BJ (cell line): Measurements from ENCODE around the gene CCDC178. TPM values are rescaled to one million over a fixed set of nuclear protein-coding genes. Genes with fewer than 3 reads are reported as not detected.
"Not testable (repeated sequence)": the region's sequence is repeated elsewhere in the genome, so short reads cannot be mapped to it uniquely, and the experiment has no call there.

ENCODE experiments used
- CTCF ChIA-PET: fragments of 350-600 bp; formaldehyde crosslinking; extraction: SDS; loops from one replicate; lab custom pipeline; 2021; ENCODE audit warnings: antibody characterized with exemption, inconsistent platforms; lab: Yijun Ruan, JAX
- POLR2A ChIA-PET: fragments of 300-600 bp; sonication (Branson Sonifier 250); formaldehyde crosslinking; extraction: SDS; loops from one replicate; lab custom pipeline; 2021; ENCODE audit warnings: antibody characterized with exemption; lab: Charles Lee
- DNase-seq: peaks from one replicate; pipeline ENCODE4 v3.0.0-alpha.2; 2011; ENCODE audit warnings: low read depth
- H3K27me3 ChIP-seq: 2 replicates; pipeline ENCODE4 v1.6.0; 2011; ENCODE audit warnings: low read length; ENCODE audit not compliant: control insufficient read depth, insufficient read depth
- H3K36me3 ChIP-seq: 2 replicates; pipeline ENCODE4 v1.5.1; 2011; ENCODE audit warnings: low read length; ENCODE audit not compliant: control insufficient read depth, insufficient read depth
- H3K4me3 ChIP-seq: 2 replicates; pipeline ENCODE4 v1.5.1; 2011; ENCODE audit warnings: low read depth, mild to moderate bottlenecking, control low read depth, low read length
- polyA plus RNA-seq: library from polyadenylated mRNA; depleted of rRNA; stranded (reverse); fragments of >200 nt; gene quantifications from 2 replicates; pipeline ENCODE4 v1.2.3, GENCODE V29; 2011
- TF ChIP-seq, protein P1 (sequence below): IDR thresholded peaks from 2 replicates; pipeline ENCODE4 v1.5.1; 2011; ENCODE audit warnings: low read depth, mild to moderate bottlenecking, control low read depth, inconsistent platforms, low read length, moderate library complexity; ENCODE audit not compliant: insufficient read depth

CCDC178 gene
- polyA plus RNA-seq, 1 experiment, result not detected

DNA sequence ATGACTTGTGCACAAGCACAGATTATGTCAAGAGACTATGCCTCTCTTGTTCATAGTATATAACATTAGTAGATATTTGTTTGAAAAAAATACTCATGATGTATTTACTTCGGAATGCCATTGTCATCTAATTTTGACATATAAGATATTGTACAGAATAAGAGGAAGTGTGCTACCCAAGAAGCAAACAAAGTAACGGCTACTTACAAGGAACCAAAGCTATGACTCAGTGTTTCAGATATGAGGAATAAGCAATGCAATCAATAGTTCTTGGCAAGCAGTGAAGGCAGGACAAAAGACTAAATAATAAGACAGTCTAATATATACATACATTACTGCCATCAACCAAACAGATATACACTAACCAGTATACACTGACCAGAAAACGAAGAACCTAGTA lies 256.3 kb downstream of the CCDC178 start:
- Histone ChIP-seq H3K36me3 (no peaks in the 10 kb centered on the region), H3K4me3 (no peak overlapping the region), H3K27me3 (no peaks in the 10 kb centered on the region)
- DNase-seq, result no peak
- TF ChIP-seq, protein P1, sequence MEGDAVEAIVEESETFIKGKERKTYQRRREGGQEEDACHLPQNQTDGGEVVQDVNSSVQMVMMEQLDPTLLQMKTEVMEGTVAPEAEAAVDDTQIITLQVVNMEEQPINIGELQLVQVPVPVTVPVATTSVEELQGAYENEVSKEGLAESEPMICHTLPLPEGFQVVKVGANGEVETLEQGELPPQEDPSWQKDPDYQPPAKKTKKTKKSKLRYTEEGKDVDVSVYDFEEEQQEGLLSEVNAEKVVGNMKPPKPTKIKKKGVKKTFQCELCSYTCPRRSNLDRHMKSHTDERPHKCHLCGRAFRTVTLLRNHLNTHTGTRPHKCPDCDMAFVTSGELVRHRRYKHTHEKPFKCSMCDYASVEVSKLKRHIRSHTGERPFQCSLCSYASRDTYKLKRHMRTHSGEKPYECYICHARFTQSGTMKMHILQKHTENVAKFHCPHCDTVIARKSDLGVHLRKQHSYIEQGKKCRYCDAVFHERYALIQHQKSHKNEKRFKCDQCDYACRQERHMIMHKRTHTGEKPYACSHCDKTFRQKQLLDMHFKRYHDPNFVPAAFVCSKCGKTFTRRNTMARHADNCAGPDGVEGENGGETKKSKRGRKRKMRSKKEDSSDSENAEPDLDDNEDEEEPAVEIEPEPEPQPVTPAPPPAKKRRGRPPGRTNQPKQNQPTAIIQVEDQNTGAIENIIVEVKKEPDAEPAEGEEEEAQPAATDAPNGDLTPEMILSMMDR, result no peak
- CTCF ChIA-PET, result no interaction called here
- POLR2A ChIA-PET, result no interaction called here

DNA sequence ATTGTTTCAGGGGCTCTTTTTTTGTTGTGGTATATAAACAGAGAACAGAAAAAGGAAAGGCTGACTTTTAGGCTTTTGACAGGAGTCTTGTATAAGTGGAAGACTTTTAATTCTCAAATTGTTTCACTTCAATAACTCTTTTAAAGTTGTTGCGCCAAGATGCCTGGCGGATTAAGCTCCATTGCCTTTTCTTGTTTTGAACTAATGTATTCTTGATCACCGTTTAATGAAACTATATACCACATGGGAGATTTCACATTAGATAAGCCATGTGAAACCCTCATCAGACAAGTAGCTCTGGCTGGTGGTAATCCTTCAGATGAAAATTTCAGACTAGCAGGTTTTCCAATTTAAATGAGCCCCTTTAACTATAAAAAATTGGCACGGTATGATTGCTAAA lies 257.4 kb downstream of the CCDC178 start:
- TF ChIP-seq, protein P1, result no peak
- no peak for DNase-seq
- ChIA-PET POLR2A (no interaction called here), CTCF (no interaction called here)
- H3K27me3 ChIP-seq, result no peaks in the 10 kb centered on the region
- no peak overlapping the region for H3K4me3 ChIP-seq
- no peaks in the 10 kb centered on the region for H3K36me3 ChIP-seq

DNA sequence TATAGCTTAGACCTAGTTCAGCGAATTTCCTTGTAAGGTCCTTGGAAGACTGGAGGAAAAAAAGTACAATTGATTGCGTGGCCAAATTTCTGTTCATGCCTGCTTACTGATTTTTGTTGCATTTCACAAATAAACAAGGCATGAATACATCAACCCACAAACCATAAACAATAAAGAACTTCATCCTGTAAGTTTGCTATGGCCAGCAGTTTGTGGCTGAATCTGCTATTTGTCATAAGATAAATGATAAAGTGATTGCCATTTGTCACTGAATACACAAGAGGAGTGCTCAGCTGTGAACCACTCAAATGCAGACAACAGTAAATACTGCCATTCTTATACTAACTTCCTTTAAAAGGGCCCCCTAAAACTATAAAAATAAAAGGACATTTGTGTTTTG lies 259.5 kb downstream of the CCDC178 start:
- ChIA-PET CTCF (no interaction called here), POLR2A (no interaction called here)
- Histone ChIP-seq H3K36me3 (no peaks in the 10 kb centered on the region), H3K4me3 (no peak overlapping the region), H3K27me3 (no peaks in the 10 kb centered on the region)
- TF ChIP-seq, protein P1, result no peak
- DNase-seq, result no peak

DNA sequence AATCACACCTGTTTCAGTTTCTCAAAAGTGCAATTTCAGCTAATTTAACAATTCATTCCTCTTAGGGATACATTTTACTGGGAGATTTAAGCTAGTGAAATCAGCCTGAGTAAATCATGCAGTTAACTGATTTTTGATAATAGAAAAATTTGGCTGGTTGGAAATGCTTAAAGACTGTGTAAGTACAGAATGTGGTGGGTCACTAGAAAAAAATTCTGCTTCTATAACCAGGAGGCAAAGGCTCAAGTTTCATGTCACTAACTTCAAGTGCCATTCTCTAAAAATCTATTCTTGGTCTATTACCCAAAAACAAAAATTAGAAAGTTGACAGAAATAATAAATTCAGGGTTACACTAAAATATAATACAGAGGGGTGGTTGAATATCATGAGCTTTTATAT lies 271.3 kb downstream of the CCDC178 start:
- ChIA-PET POLR2A (no interaction called here), CTCF (interaction anchor here (1.0 kb wide), 1 partner anchor 14 kb away, joined by 3 read pairs; no protein-coding TSS in a partner anchor)
- TF ChIP-seq, protein P1, result no peak
- DNase-seq, result no peak
- Histone ChIP-seq H3K27me3 (no peaks in the 10 kb centered on the region), H3K4me3 (no peak overlapping the region), H3K36me3 (no peaks in the 10 kb centered on the region)

DNA sequence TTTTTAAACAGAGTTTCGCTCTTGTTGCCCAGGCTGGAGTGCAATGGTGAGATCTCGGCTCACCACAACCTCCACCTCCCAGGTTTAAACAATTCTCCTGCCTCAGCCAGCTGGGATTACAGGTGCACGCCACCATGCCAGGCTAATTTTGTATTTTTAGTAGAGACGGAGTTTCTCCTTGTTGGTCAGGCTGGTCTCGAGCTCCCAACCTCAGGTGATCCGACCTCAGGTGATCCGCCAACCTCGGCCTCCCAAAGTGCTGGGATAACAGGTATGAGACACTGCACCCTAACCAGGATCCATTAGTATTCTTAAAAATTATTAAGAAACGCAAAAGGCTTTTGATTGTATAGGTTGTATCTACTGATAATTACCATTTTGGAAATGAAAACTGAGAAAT lies 276.4 kb downstream of the CCDC178 start:
- H3K27me3 ChIP-seq, H3K36me3 ChIP-seq, DNase-seq, CTCF ChIA-PET, H3K4me3 ChIP-seq, POLR2A ChIA-PET: not testable (repeated sequence)

DNA sequence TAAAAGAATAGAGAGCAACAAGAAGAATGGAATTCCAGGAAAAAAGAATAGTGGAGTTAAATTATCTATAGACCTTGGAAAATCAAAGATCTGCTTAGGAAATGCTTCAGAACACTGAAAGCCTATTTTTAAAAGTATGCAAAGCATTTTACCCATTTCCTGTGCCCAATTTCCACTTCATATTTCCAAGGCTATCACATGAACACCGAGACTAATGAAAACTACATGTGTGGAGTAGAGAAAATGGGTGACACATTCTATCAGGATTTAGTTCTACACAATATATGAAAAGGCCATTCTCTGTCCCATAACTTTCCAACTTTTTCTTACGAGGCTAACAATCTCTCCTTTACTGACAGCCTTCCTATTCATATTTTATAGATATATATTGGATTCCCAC lies 279.4 kb downstream of the CCDC178 start:
- ChIA-PET CTCF (no interaction called here), POLR2A (no interaction called here)

More for the DNA sequence above, 279.4 kb downstream of the CCDC178 start:
- no peaks in the 10 kb centered on the region for H3K36me3 ChIP-seq
- TF ChIP-seq, protein P1, result no peak
- no peak overlapping the region for H3K4me3 ChIP-seq
- no peaks in the 10 kb centered on the region for H3K27me3 ChIP-seq
- DNase-seq, result no peak
